ENCODE results near the gene OR1G1.
"Not testable (repeated sequence)": the region's sequence is repeated elsewhere in the genome, so short reads cannot be mapped to it uniquely, and the experiment has no call there.

OR1G1 gene

DNA sequence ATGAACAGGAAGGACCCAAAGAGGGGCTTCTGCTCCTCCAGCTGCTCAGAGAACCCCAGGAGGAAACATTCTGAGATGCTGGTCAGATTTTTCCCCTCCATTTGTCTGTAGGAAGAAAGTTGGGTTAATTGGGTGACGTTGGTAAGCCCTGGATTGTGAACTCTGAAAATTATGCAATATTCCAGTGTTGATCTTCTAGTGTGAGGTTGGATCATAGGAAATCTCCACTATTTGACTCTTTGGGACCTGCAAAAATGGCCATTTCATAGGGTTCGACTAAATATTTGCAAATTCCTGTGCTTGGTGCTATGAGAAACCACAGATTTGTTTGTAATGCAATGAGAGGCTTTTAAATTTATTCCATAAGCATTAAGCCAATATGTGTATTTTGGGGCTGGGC lies at the start of gene OR1G1:
Gene OR1G1 (minus strand): TSS at position 101 of the 400 bp plus-strand sequence. CDS start 0 bp downstream, at position 101.
- no peak for DNase-seq (ENCODE audit: low read depth)
- Histone ChIP-seq H3K9me3 (ENCODE audit: control insufficient read depth, low read length) (no peaks in the 10 kb centered on the region), H3K36me3 (ENCODE audit: control insufficient read depth, insufficient read depth, low read length, severe bottlenecking) (no peaks in the 10 kb centered on the region), H3K4me1 (ENCODE audit: control insufficient read depth, insufficient read depth, low read length) (no peaks in the 10 kb centered on the region), H3K27me3 (replicated peaks; ENCODE audit: control insufficient read depth, insufficient read depth, low read length) (no peaks in the 10 kb centered on the region), H3K4me3 (ENCODE audit: low read length) (no peak within 1 kb of the TSS), H3K9ac (ENCODE audit: low read length) (no peak within 1 kb of the TSS)

DNA sequence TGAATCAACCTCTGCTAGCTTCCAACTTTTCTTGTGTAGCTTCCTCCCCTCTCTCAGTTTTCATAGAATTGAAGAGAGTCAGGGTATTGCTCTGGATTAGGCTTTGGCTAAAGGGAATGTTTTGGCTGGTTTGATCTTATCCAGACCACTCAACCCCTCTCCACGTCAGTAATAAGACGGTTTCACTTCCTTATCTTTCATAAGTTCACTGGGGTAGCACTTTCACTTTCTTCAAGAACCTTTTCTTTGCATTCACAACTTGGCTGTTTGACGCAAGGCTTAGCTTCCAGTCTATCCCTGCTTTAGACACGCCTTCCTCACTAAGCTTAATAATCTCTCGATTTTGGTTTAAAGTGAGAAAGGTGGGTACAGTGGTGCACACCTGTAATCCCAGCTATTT lies 40.2 kb upstream of the OR1G1 start:
- H3K4me1 ChIP-seq (ENCODE audit: control insufficient read depth, insufficient read depth, low read length): no peaks in the 10 kb centered on the region
- no peak overlapping the region for H3K4me3 ChIP-seq (ENCODE audit: low read length)
- H3K27me3 ChIP-seq (replicated peaks; ENCODE audit: control insufficient read depth, insufficient read depth, low read length): no peaks in the 10 kb centered on the region
- H3K36me3 ChIP-seq (ENCODE audit: control insufficient read depth, insufficient read depth, low read length, severe bottlenecking): no peaks in the 10 kb centered on the region
- no peak for DNase-seq (ENCODE audit: low read depth)
- H3K9me3 ChIP-seq (ENCODE audit: control insufficient read depth, low read length): no peaks in the 10 kb centered on the region
- H3K9ac ChIP-seq (ENCODE audit: low read length): no peak overlapping the region

DNA sequence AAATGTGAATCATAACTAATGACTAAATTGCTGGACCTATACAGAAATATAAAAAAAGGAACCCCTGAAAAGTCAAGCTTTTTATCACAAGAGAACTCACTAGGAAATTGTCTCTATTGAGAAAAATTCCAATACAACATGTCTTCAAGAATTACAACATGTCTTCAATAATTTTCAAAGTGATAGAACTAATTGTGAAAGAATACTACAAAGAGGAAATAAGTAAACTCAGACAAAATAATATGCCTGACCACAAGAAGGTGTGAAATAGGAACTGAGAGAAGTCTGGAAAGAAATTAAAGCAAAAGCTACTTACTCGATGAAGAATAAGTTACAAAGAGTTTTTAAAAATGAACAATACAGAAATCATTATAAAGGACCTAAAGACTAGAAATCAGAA lies 29.9 kb upstream of the OR1G1 start:
- no peak for DNase-seq (ENCODE audit: low read depth)
- Histone ChIP-seq H3K4me3 (ENCODE audit: low read length) (no peak overlapping the region), H3K9me3 (ENCODE audit: control insufficient read depth, low read length) (no peaks in the 10 kb centered on the region), H3K36me3 (ENCODE audit: control insufficient read depth, insufficient read depth, low read length, severe bottlenecking) (no peaks in the 10 kb centered on the region), H3K9ac (ENCODE audit: low read length) (no peak overlapping the region), H3K27me3 (replicated peaks; ENCODE audit: control insufficient read depth, insufficient read depth, low read length) (no peaks in the 10 kb centered on the region), H3K4me1 (ENCODE audit: control insufficient read depth, insufficient read depth, low read length) (no peaks in the 10 kb centered on the region)

DNA sequence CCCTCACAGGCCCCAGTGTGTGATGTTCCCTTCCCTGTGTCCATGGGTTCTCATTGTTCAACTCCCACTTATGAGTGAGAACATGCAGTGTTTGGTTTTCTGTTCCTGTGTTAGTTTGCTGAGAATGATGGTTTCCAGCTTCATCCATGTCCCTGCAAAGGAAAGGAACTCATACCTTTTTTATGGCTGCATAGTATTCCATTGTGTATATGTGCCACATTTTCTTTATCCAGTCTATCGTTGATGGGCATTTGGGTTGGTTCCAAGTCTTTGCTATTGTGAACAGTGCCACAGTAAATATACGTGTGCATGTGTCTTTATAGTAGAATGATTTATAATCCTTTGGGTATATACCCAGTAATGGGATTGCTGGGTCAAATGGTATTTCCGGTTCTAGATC lies 10.1 kb upstream of the OR1G1 start:
- H3K4me3 ChIP-seq (ENCODE audit: low read length); DNase-seq (ENCODE audit: low read depth); H3K4me1 ChIP-seq (ENCODE audit: control insufficient read depth, insufficient read depth, low read length); H3K36me3 ChIP-seq (ENCODE audit: control insufficient read depth, insufficient read depth, low read length, severe bottlenecking); H3K9ac ChIP-seq (ENCODE audit: low read length); H3K27me3 ChIP-seq (replicated peaks; ENCODE audit: control insufficient read depth, insufficient read depth, low read length); H3K9me3 ChIP-seq (ENCODE audit: control insufficient read depth, low read length): not testable (repeated sequence)

DNA sequence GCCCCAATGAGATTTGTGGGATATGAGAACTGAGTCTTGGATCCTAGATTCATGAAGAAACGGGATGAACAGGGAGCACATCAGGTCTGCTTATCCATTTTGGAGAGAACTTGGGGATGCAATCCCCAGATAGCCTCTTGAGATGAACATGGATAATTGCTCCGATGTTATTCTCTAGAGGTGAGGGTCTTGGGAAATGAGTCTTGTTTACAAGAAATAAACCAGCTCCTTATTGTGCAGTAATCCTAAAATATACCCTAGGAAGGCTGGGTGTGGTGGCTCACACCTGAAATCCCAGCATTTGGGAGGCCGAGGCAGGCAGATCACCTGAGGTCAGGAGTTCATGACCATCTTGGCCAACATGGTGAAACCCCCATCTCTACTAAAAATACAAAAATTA lies 23.0 kb downstream of the OR1G1 start, which contains the start of gene OR1D2:
Gene OR1D2 (minus strand): TSS at position 101 of the 400 bp plus-strand sequence. CDS start 11,426 bp downstream, outside the sequence.
- Histone ChIP-seq H3K36me3 (ENCODE audit: control insufficient read depth, insufficient read depth, low read length, severe bottlenecking) (no peaks in the 10 kb centered on the region), H3K27me3 (replicated peaks; ENCODE audit: control insufficient read depth, insufficient read depth, low read length) (no peaks in the 10 kb centered on the region), H3K9ac (ENCODE audit: low read length) (no peak within 1 kb of the TSS), H3K9me3 (ENCODE audit: control insufficient read depth, low read length) (peaks cover 11% of the 10 kb centered on the region), H3K4me3 (ENCODE audit: low read length) (no peak within 1 kb of the TSS), H3K4me1 (ENCODE audit: control insufficient read depth, insufficient read depth, low read length) (no peaks in the 10 kb centered on the region)
- no peak for DNase-seq (ENCODE audit: low read depth)
